K562 (cell line): ENCODE results near the gene MRPL27. TPM values are rescaled to one million over a fixed set of nuclear protein-coding genes. Genes with fewer than 3 reads are reported as not detected.

Experiments
- BHLHE40 ChIP-seq: IDR thresholded peaks from 2 replicates; pipeline ENCODE4 v1.6.1; 2011; ENCODE audit warnings: low read length, improper control_type of control experiment
- BRF2 ChIP-seq: IDR thresholded peaks from 3 replicates; pipeline ENCODE4 v1.6.1; 2011; ENCODE audit warnings: borderline replicate concordance, mild to moderate bottlenecking; ENCODE audit not compliant: insufficient read length, insufficient read depth
- COPS2 ChIP-seq: fragments of 450-650 bp; conservative IDR thresholded peaks from 2 replicates; pipeline ENCODE4 v1.6.1; 2016; ENCODE audit warnings: mild to moderate bottlenecking, moderate library complexity
- FOS ChIP-seq: IDR thresholded peaks from 3 replicates; pipeline ENCODE4 v1.6.1; 2011; ENCODE audit not compliant: insufficient read length; ENCODE audit errors: extremely low read depth
- FOXM1 ChIP-seq, 2 experiments: fragments of 450-650 bp in 1 of 2; sonication (generic) in 1 of 2; formaldehyde crosslinking in 1 of 2; IDR thresholded peaks; 2 replicates each; pipeline versions ENCODE4 v1.6.1 to v1.9.0; 2017 to 2022; ENCODE audit warnings: low read depth in 2 of 2, mild to moderate bottlenecking in 2 of 2, missing genetic modification reagents in 1 of 2, moderate library complexity in 1 of 2
- MGA ChIP-seq: fragments of 450-650 bp; IDR thresholded peaks from 2 replicates; pipeline ENCODE4 v1.6.1; 2016; ENCODE audit warnings: mild to moderate bottlenecking, moderate library complexity
- MITF ChIP-seq: IDR thresholded peaks from 2 replicates; pipeline ENCODE4 v1.6.1; 2014; ENCODE audit warnings: antibody characterized with exemption
- ZNF175 ChIP-seq: fragments of 200-800 bp; sonication (Bioruptor generic); IDR thresholded peaks from 2 replicates; pipeline ENCODE4 v1.6.1; 2016; ENCODE audit warnings: low read depth, mild to moderate bottlenecking, missing genetic modification characterization, missing compliant biosample characterization
- ZNF274 ChIP-seq: IDR thresholded peaks from 2 replicates; pipeline ENCODE4 v1.6.1; 2011; ENCODE audit warnings: low read depth, mild to moderate bottlenecking, low read length, moderate library complexity, borderline replicate concordance
- ZNF561 ChIP-seq: fragments of 450-650 bp; formaldehyde crosslinking; conservative IDR thresholded peaks from 2 replicates; pipeline ENCODE4 v1.4.0; 2020; ENCODE audit warnings: mild to moderate bottlenecking, moderate library complexity
- ZNF780A ChIP-seq: fragments of 250-450 bp; sonication (Bioruptor Pico); IDR thresholded peaks from 2 replicates; pipeline ENCODE4 v1.5.0; 2021; ENCODE audit warnings: mild to moderate bottlenecking
- polyA plus RNA-seq, 8 experiments: library from polyadenylated mRNA; depleted of rRNA in 4 of 8; stranded (reverse) in 5 of 8; unstranded in 3 of 8; fragments of >200 nt; fragmentation: Nextera tagmentation in 2 of 8; fragmentation: Illumina TruSeq in 1 of 8; extraction: Ambion mirVana in 2 of 8; extraction: Trizol in 1 of 8; gene quantifications; 2 replicates each; pipeline versions ENCODE4 v1.2.1 to v1.2.3, GENCODE V29; 2011 to 2014; ENCODE audit warnings: inconsistent platforms in 1 of 8, missing spikeins in 1 of 8
- total RNA-seq, 7 experiments: library from RNA; depleted of rRNA in 6 of 7; stranded (reverse); fragments of >200 nt in 6 of 7; fragmentation: Illumina TruSeq in 2 of 7; extraction: Trizol in 2 of 7; gene quantifications; 2 replicates each; pipeline versions ENCODE4 v1.2.1 to v1.2.3, GENCODE V29; 2011 to 2021; ENCODE audit warnings: low replicate concordance in 1 of 7

MRPL27 gene
- total and polyA plus RNA-seq, 9 of the 15 experiments (the other 6 are each of a cell fraction or from before 2014, with no cell fraction given): 96.3 to 401 (median 142) TPM

GRCh38 chr17:50372758-50373556, at the start of gene MRPL27, which contains the start of gene EME1 (continued):
- TF ChIP-seq MGA: peak; percentile 78
- no peak for TF ChIP-seq ZNF561 (CRISPR knock-in tag)
- TF ChIP-seq ZNF175: peak; percentile 61; the same call in 1 of the 2 replicates
- no peak for TF ChIP-seq ZNF274
- TF ChIP-seq FOXM1 (IDR thresholded peaks at IDR 0.05; ENCODE audit: low read depth): no peak
- peak; percentile 78; the same call in 1 of the 2 replicates for TF ChIP-seq FOXM1 (CRISPR knock-in tag; IDR thresholded peaks at IDR 0.05; ENCODE audit: low read depth)
- peak; percentile 95 for TF ChIP-seq BHLHE40
- no peak for TF ChIP-seq COPS2
- TF ChIP-seq ZNF780A (CRISPR knock-in tag): no peak
- peak; percentile 87; the same call in 1 of the 2 replicates for TF ChIP-seq MITF
- no peak for TF ChIP-seq BRF2
- TF ChIP-seq FOS: no peak
